HPDE6-E6E7 (cell line): ENCODE results near the gene TARBP1.

Source experiments
- DNase-seq: peaks from one replicate; pipeline ENCODE4 v3.0.0; 2011; ENCODE audit warnings: missing footprints; ENCODE audit errors: extremely low spot score

The TARBP1 gene

DNA sequence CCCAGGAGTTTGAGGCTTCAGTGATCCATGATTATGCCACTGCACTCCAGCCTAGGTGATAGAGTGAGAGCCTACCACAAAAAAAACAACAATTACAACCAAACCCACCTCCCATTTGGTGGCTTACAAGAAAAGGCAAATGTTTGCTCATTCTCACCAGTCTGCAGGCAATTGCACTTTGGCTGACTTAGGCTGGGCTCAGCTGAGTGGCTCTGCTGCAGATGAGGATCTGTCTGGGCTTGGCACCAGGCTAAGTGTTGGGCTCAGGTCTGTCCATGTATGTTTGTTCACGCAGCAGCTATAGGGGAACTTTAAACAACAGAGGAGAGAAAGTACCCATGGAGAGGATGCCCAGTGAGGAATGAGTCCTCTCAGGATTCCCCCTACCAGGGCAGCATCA is 133.7 kb downstream of the TARBP1 start:
- DNase-seq, result no peak

DNA sequence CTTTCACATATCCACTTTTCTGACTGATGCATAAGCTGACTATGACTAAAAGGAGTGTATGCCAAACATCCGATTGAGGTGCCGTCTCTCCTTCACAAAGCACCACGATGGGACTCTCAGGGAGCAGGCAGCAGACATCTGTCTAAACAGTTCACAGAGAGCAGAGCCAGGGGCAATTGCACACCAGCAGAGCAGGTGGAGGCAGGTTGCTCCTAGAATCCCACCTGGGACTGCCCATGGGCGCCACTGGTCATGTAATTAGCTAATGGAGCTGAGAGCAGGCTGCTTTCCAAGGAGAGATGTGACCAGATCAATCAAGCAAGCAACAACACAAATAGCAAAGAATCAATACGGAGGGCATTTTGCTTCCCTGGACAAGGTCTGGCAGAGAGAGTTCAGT is 136.2 kb downstream of the TARBP1 start:
- DNase-seq, result no peak
